H1 (cell line): ENCODE results near the gene MKRN1. TPM values are rescaled to one million over a fixed set of nuclear protein-coding genes. Genes with fewer than 3 reads are reported as not detected.
A peak's percentile ranks its signal among the peaks of the same experiment; 100 is the strongest.

Experiments used
- CTCF ChIA-PET: fragments of 300-600 bp; sonication (Branson Sonifier 250); formaldehyde crosslinking; loops from one replicate; lab custom pipeline; 2021; ENCODE audit not compliant: partially characterized antibody; lab: Charles Lee
- POLR2A ChIA-PET: fragments of 300-600 bp; sonication (Branson Sonifier 250); formaldehyde crosslinking; loops from one replicate; lab custom pipeline; 2021; ENCODE audit warnings: inconsistent platforms; ENCODE audit not compliant: partially characterized antibody; lab: Charles Lee
- DNase-seq, 2 experiments: peaks; one replicate each; pipeline versions ENCODE4 v3.0.0 to v3.0.0-alpha.2; 2010 to 2022; ENCODE audit warnings: low spot score in 2 of 2, low read depth in 1 of 2, mixed read lengths in 1 of 2
- FAIRE-seq: peaks from 2 replicates; lab custom pipeline; 2011; peaks lifted over from hg19 to GRCh38; lab: Jason Lieb, UNC
- H2AFZ ChIP-seq: 2 replicates; pipeline ENCODE4 v1.8.1; 2012; ENCODE audit warnings: low read length, inconsistent platforms
- H2AK5ac ChIP-seq: 2 replicates; pipeline ENCODE4 v1.6.1; 2013; ENCODE audit warnings: low read depth, low read length
- H2BK120ac ChIP-seq: replicated peaks from 2 replicates; pipeline ENCODE3; 2013; ENCODE audit warnings: low read depth, low read length, inconsistent platforms
- H2BK12ac ChIP-seq: 2 replicates; pipeline ENCODE4 v1.6.1; 2013; ENCODE audit warnings: low read depth, low read length
- H2BK15ac ChIP-seq: 2 replicates; pipeline ENCODE4 v1.6.1; 2013; ENCODE audit warnings: low read length
- H2BK20ac ChIP-seq: 2 replicates; pipeline ENCODE4 v1.6.1; 2013; ENCODE audit warnings: low read length
- H2BK5ac ChIP-seq: 2 replicates; pipeline ENCODE4 v1.6.1; 2013; ENCODE audit warnings: low read depth, low read length
- H3K14ac ChIP-seq: 2 replicates; pipeline ENCODE4 v1.6.1; 2013; ENCODE audit warnings: inconsistent platforms; ENCODE audit not compliant: insufficient read length
- H3K18ac ChIP-seq: 2 replicates; pipeline ENCODE4 v1.6.1; 2013; ENCODE audit warnings: low read length; ENCODE audit errors: extremely low read depth
- H3K23ac ChIP-seq: 2 replicates; pipeline ENCODE4 v1.6.1; 2013; ENCODE audit warnings: inconsistent platforms; ENCODE audit not compliant: insufficient read length
- H3K23me2 ChIP-seq: 2 replicates; pipeline ENCODE4 v1.6.1; 2013; ENCODE audit warnings: low read depth, low read length
- H3K27ac ChIP-seq: 2 replicates; pipeline ENCODE4 v1.6.1; 2011; ENCODE audit warnings: low read depth, low read length, inconsistent platforms
- H3K27me3 ChIP-seq, 4 experiments: replicated peaks in 1 of 4; 1 replicate in 1 of 4; 2 replicates in 3 of 4; pipeline versions ENCODE4 v1.6.1 to v1.8.1; 2011 to 2013; ENCODE audit warnings: low read length in 3 of 4, mild to moderate bottlenecking in 3 of 4, inconsistent platforms in 2 of 4, mixed read lengths in 2 of 4, moderate library complexity in 1 of 4; ENCODE audit not compliant: control insufficient read depth in 3 of 4, insufficient read depth in 3 of 4; ENCODE audit errors: extremely low read depth in 1 of 4
- H3K36me3 ChIP-seq, 4 experiments: 2 replicates each; pipeline versions ENCODE4 v1.6.1 to v1.8.1; 2011 to 2013; ENCODE audit warnings: mild to moderate bottlenecking in 4 of 4, low read length in 3 of 4, moderate library complexity in 2 of 4, control low read depth in 1 of 4, inconsistent platforms in 1 of 4; ENCODE audit not compliant: insufficient read depth in 4 of 4, control insufficient read depth in 2 of 4
- H3K4ac ChIP-seq: replicated peaks from 2 replicates; pipeline ENCODE3; 2013; ENCODE audit warnings: low read length, low read depth, mixed read lengths, inconsistent platforms; ENCODE audit not compliant: insufficient read length
- H3K4me1 ChIP-seq, 4 experiments: replicated peaks in 1 of 4; 1 replicate in 1 of 4; 2 replicates in 3 of 4; pipeline versions ENCODE4 v1.6.1 to v1.8.1; 2011 to 2013; ENCODE audit warnings: low read length in 3 of 4, inconsistent platforms in 2 of 4, mixed read lengths in 1 of 4; ENCODE audit not compliant: insufficient read depth in 4 of 4, control insufficient read depth in 3 of 4
- H3K4me2 ChIP-seq, 2 experiments: 2 replicates each; pipeline versions ENCODE4 v1.6.1 to v1.8.1; 2011 to 2013; ENCODE audit warnings: low read depth in 2 of 2, low read length in 2 of 2, control low read depth in 1 of 2, inconsistent platforms in 1 of 2, mild to moderate bottlenecking in 1 of 2; ENCODE audit not compliant: insufficient read depth in 1 of 2
- H3K4me3 ChIP-seq, 4 experiments: fragments of 200-600, 300-600 bp in 1 of 4; sonication (generic), shearing (Covaris generic), sonication (Bioruptor Twin) in 1 of 4; 2 replicates each; pipeline versions ENCODE4 v1.5.1 to v1.8.1; 2011 to 2016; ENCODE audit warnings: low read length in 4 of 4, low read depth in 3 of 4, control low read depth in 2 of 4, inconsistent platforms in 2 of 4, mild to moderate bottlenecking in 2 of 4, mixed read lengths in 1 of 4, moderate library complexity in 1 of 4; ENCODE audit not compliant: insufficient read depth in 2 of 4; ENCODE audit errors: extremely low read depth in 1 of 4
- H3K56ac ChIP-seq: replicated peaks from 2 replicates; pipeline ENCODE3; 2013; ENCODE audit warnings: low read depth, mild to moderate bottlenecking, mixed read lengths, low read length, inconsistent platforms; ENCODE audit not compliant: insufficient read length
- H3K79me1 ChIP-seq: 2 replicates; pipeline ENCODE4 v1.6.1; 2013; ENCODE audit warnings: low read depth, low read length, control low read depth
- H3K79me2 ChIP-seq, 2 experiments: 2 replicates each; pipeline versions ENCODE4 v1.6.1 to v1.8.1; 2012 to 2013; ENCODE audit warnings: low read length in 2 of 2, mild to moderate bottlenecking in 2 of 2, inconsistent platforms in 1 of 2; ENCODE audit not compliant: insufficient read depth in 2 of 2, control insufficient read depth in 1 of 2
- H3K9ac ChIP-seq, 4 experiments: replicated peaks in 1 of 4; 1 replicate in 1 of 4; 2 replicates in 3 of 4; pipeline versions ENCODE4 v1.6.1 to v1.8.1; 2011 to 2013; ENCODE audit warnings: low read depth in 3 of 4, low read length in 3 of 4, control low read depth in 2 of 4, mild to moderate bottlenecking in 2 of 4, moderate library complexity in 2 of 4, inconsistent platforms in 1 of 4; ENCODE audit errors: extremely low read depth in 1 of 4
- H3K9me3 ChIP-seq, 2 experiments: 2 replicates each; pipeline versions ENCODE4 v1.6.1 to v1.8.1; 2012 to 2013; ENCODE audit warnings: mild to moderate bottlenecking in 2 of 2, moderate library complexity in 2 of 2, control low read depth in 1 of 2, inconsistent platforms in 1 of 2, low read depth in 1 of 2, low read length in 1 of 2, mixed read lengths in 1 of 2; ENCODE audit not compliant: insufficient read depth in 2 of 2
- H4K20me1 ChIP-seq, 2 experiments: replicated peaks in 1 of 2; 2 replicates each; pipeline versions ENCODE3 to v1.8.1; 2011 to 2013; ENCODE audit warnings: inconsistent platforms in 2 of 2, low read length in 2 of 2, mild to moderate bottlenecking in 1 of 2; ENCODE audit not compliant: insufficient read depth in 2 of 2, control insufficient read depth in 1 of 2
- H4K5ac ChIP-seq: 2 replicates; pipeline ENCODE4 v1.6.1; 2013; ENCODE audit warnings: low read length, low read depth, mixed read lengths, inconsistent platforms; ENCODE audit not compliant: insufficient read length
- H4K8ac ChIP-seq: 2 replicates; pipeline ENCODE4 v1.8.0; 2013; ENCODE audit warnings: mild to moderate bottlenecking, moderate library complexity, low read length, inconsistent platforms; ENCODE audit not compliant: insufficient read depth; ENCODE audit errors: extremely low read depth
- H4K91ac ChIP-seq: replicated peaks from 2 replicates; pipeline ENCODE3; 2013; ENCODE audit warnings: low read length, mixed read lengths, inconsistent platforms; ENCODE audit not compliant: insufficient read length
- SP2 ChIP-seq: IDR thresholded peaks from 2 replicates; pipeline ENCODE4 v1.6.1; 2012; ENCODE audit warnings: mild to moderate bottlenecking, low read length, inconsistent platforms
- SP4 ChIP-seq: IDR thresholded peaks from 2 replicates; pipeline ENCODE4 v1.6.1; 2012; ENCODE audit warnings: low read length, inconsistent platforms
- WGBS, 2 experiments: shearing (Covaris generic) in 1 of 2; methylation state at CpG; one replicate each; pipeline versions ENCODE4 v1.1.6 to v1.1.7; 2013 to 2015; ENCODE audit warnings: low lambda C conversion rate in 2 of 2, mixed read lengths in 2 of 2, inconsistent platforms in 1 of 2, low coverage in 1 of 2, missing lambda C conversion rate in 1 of 2; ENCODE audit not compliant: insufficient replicate concordance in 2 of 2, insufficient coverage in 1 of 2, insufficient read length in 1 of 2; ENCODE audit errors: extremely low coverage in 1 of 2, missing lambda C conversion rate in 1 of 2; 5-methylcytosine and 5-hydroxymethylcytosine counted together
- polyA plus RNA-seq, 7 experiments: library from polyadenylated mRNA; depleted of rRNA in 3 of 7; stranded (reverse) in 5 of 7; unstranded in 2 of 7; fragments of >200 nt in 5 of 7; fragments of 200-250 nt in 2 of 7; gene quantifications; 1 replicate in 5 of 7; 2 replicates in 1 of 7; 4 replicates in 1 of 7; pipeline versions ENCODE4 v1.2.1 to v1.2.3, GENCODE V29; 2011 to 2013; ENCODE audit warnings: missing spikeins in 2 of 7, mixed read lengths in 2 of 7
- total RNA-seq: library from RNA; stranded (reverse); fragmentation: NEBNext Ultra II Directional; extraction: Animal tissue kit (Norgen Biotek cat#: 25700); gene quantifications from 2 replicates; pipeline ENCODE4 v1.2.1, GENCODE V29; 2021
- TF ChIP-seq, protein P1 (sequence below): IDR thresholded peaks from 2 replicates; pipeline ENCODE4 v1.6.1; 2012; ENCODE audit warnings: inconsistent platforms

The MKRN1 gene
- total and polyA plus RNA-seq, 2 of the 8 experiments (the other 6 are each of a cell fraction or from before 2014, with no cell fraction given), result 46.2 to 99.6 TPM

GRCh38 chr7:140439359-140439758 is 39.9 kb downstream of the MKRN1 start:
- Histone ChIP-seq H4K20me1 (no peaks in the 10 kb centered on the region), H2BK15ac (no peak overlapping the region), H4K8ac (no peak overlapping the region), H3K23ac (no peak overlapping the region), H2BK5ac (no peak overlapping the region), H3K36me3 (no peaks in the 10 kb centered on the region), H3K23me2 (no peaks in the 10 kb centered on the region; the same call in 1 of the 2 replicates), H2AFZ (no peak overlapping the region), H3K56ac (no peak overlapping the region), H3K4me2 (no peak overlapping the region), H3K14ac (no peak overlapping the region), H2BK20ac (no peak overlapping the region), H3K4me3 (no peak overlapping the region), H3K9ac (no peak overlapping the region), H3K18ac (no peak overlapping the region), H3K79me2 (no peaks in the 10 kb centered on the region), H3K9me3 (no peaks in the 10 kb centered on the region), H3K4me1 (no peaks in the 10 kb centered on the region), H3K79me1 (no peaks in the 10 kb centered on the region), H3K27me3 (no peaks in the 10 kb centered on the region), H2BK120ac (no peak overlapping the region), H2AK5ac (no peak overlapping the region), H3K4ac (no peak overlapping the region), H3K27ac (no peak overlapping the region), H2BK12ac (no peak overlapping the region), H4K91ac (no peak overlapping the region)
- FAIRE-seq, result peak; percentile 24
- DNase-seq, result no peak
- ChIA-PET POLR2A (interaction anchor here (1.0 kb wide), 1 partner anchor 11 kb away, joined by 4 read pairs; no protein-coding TSS in a partner anchor), CTCF (interaction anchor here (1.0 to 1.5 kb wide), 5 partner anchors 10 to 837 kb away, joined by 3 to 5 read pairs (median 3); no protein-coding TSS in a partner anchor)
- WGBS, 2 experiments, result 92% methylated on average over 3 of the region's 3 CpGs; no CpG with 5 or more reads in 1 of the 2 experiments
- TF ChIP-seq, protein P1, sequence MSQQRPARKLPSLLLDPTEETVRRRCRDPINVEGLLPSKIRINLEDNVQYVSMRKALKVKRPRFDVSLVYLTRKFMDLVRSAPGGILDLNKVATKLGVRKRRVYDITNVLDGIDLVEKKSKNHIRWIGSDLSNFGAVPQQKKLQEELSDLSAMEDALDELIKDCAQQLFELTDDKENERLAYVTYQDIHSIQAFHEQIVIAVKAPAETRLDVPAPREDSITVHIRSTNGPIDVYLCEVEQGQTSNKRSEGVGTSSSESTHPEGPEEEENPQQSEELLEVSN, result no peak
- TF ChIP-seq SP2 (no peak), SP4 (no peak)
- TF ChIP-seq, all 59 proteins: peak for 0
- no peak overlapping the region for H4K5ac ChIP-seq
